Psoas muscle (tissue), 8 donors: Measurements from ENCODE around the gene SNRPD3. TPM values are rescaled to one million over a fixed set of nuclear protein-coding genes. Genes with fewer than 3 reads are reported as not detected.

Experiments used
- ATAC-seq, 4 donors: fragments of 200-7000 bp; cut with Tn5 transposase; one replicate each; pipeline ENCODE4 v1.9.1; 2020; ENCODE audit warnings: moderate library complexity in 3 of 4, mild to moderate bottlenecking in 2 of 4
- DNase-seq, 2 donors: peaks; one replicate each; pipeline ENCODE4 v3.0.0-alpha.2; 2020
- H3K27ac ChIP-seq: fragments of 200-600 bp; one replicate; pipeline ENCODE4 v1.8.0; 2022
- H3K27me3 ChIP-seq, 3 donors: fragments of 200-600 bp in 1 of 3; one replicate each; pipeline versions ENCODE4 v1.6.1 to v1.8.0; 2013 to 2022; ENCODE audit warnings: low read length in 2 of 3, mild to moderate bottlenecking in 2 of 3, moderate library complexity in 1 of 3; ENCODE audit not compliant: insufficient read depth in 3 of 3
- H3K36me3 ChIP-seq, 2 donors: fragments of 200-600 bp in 1 of 2; one replicate each; pipeline versions ENCODE4 v1.6.1 to v1.8.0; 2013 to 2022; ENCODE audit warnings: low read depth in 1 of 2, mild to moderate bottlenecking in 1 of 2, moderate library complexity in 1 of 2; ENCODE audit not compliant: insufficient read depth in 1 of 2
- H3K4me1 ChIP-seq: fragments of 200-600 bp; one replicate; pipeline ENCODE4 v1.8.0; 2022
- H3K4me3 ChIP-seq: fragments of 200-600 bp; one replicate; pipeline ENCODE4 v1.8.0; 2022; ENCODE audit warnings: mild to moderate bottlenecking
- H3K9me3 ChIP-seq: fragments of 200-600 bp; one replicate; pipeline ENCODE4 v1.8.0; 2022
- CTCF ChIP-seq: fragments of 200-600 bp; IDR thresholded peaks from one replicate; pipeline ENCODE4 v1.8.0; 2022; ENCODE audit warnings: antibody characterized with exemption
- WGBS, 3 donors: extraction: QIAGEN DNeasy Blood & Tissue Kit; methylation state at CpG; one replicate each; pipeline versions ENCODE4 v1.1.6 to v1.1.7; 2013; 5-methylcytosine and 5-hydroxymethylcytosine counted together
- intact Hi-C, 2 donors: fragments of 100-400 bp; cut with DNase I; formaldehyde crosslinking; loops; one replicate each; pipeline versions ENCODE4 v1.11.0 to v1.14.2; 2022
- polyA plus RNA-seq, 3 donors: library from polyadenylated mRNA; stranded (reverse); fragments of 200-250 nt; gene quantifications; one replicate each; pipeline ENCODE4 v1.2.3, GENCODE V29; 2013
- total RNA-seq, 4 donors: library from RNA; stranded (reverse); fragmentation: NEBNext Ultra II Directional in 2 of 4; extraction: Animal tissue kit (Norgen Biotek cat#: 25700) in 2 of 4; gene quantifications; one replicate each; pipeline versions ENCODE4 v1.2.1 to v1.2.4, GENCODE V29; 2021 to 2023
- donor health status: healthy with polysubstance abuse.
- donor health status: DM: no; HTN: no; CAD: no; lungs with moderate emphysema.
- donor health status: Bipolar disorder and iron deficiency.
- donor health status: healthy.
- donor health status: DM: yes; HTN: yes; CAD: no.
- donor health status: DM: no; HTN: no; CAD: no.
- donor health status: DM: no; HTN: no; CAD: no.
- donor health status: DM: yes; HTN: yes; CAD: no.

Gene SNRPD3
- total and polyA plus RNA-seq, 7 donors: 68.8 to 129 (median 82.7) TPM

GRCh38 chr22:24571266-24571665 lies 15.5 kb downstream of the SNRPD3 start:
- Histone ChIP-seq H3K4me3 (no peak overlapping the region), H3K4me1 (peaks cover under 1% of the 10 kb centered on the region), H3K9me3 (no peaks in the 10 kb centered on the region), H3K27ac (no peak overlapping the region), H3K27me3 (no peaks in the 10 kb centered on the region), H3K36me3 (peaks cover 8 to 70% of the 10 kb centered on the region in 2 donors)
- no peak for TF ChIP-seq CTCF
- WGBS, 3 donors: 89 to 95% (median 91%) methylated on average over 7 of the region's 7 CpGs
- intact Hi-C loops: no loop called here
- DNase-seq: no peak
- ATAC-seq: no peak

DNA sequence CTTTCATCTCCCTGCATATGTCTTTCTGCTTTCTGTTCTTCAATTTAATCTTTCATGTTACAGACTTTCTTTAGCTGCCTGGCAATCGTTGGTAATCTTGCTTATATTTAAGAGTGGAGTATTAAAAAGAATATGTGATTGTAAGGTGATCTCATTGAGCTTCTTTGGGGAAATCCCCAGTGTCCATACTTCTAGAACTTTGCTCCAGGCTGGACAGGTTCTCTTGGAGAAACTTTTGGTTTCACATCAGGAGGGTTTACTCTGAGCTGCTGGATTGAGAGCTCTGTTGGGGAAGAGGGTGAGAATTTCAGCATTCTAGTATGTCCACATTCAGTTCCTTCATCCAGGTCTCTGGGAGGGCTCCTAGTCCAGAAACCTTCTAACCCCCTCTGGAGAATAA lies 21.0 kb downstream of the SNRPD3 start:
- H3K27ac ChIP-seq: no peak overlapping the region
- no peak for ATAC-seq
- intact Hi-C loops: no loop called here
- 70 to 86% (median 71%) methylated on average over 1 of the region's 1 CpG for WGBS, 3 donors
- no peaks in the 10 kb centered on the region for H3K4me1 ChIP-seq
- no peak for DNase-seq
- H3K9me3 ChIP-seq: no peaks in the 10 kb centered on the region
- no peak overlapping the region for H3K4me3 ChIP-seq
- no peaks in the 10 kb centered on the region for H3K27me3 ChIP-seq
- peaks cover 5 to 38% of the 10 kb centered on the region in 2 donors for H3K36me3 ChIP-seq
- no peak for TF ChIP-seq CTCF

DNA sequence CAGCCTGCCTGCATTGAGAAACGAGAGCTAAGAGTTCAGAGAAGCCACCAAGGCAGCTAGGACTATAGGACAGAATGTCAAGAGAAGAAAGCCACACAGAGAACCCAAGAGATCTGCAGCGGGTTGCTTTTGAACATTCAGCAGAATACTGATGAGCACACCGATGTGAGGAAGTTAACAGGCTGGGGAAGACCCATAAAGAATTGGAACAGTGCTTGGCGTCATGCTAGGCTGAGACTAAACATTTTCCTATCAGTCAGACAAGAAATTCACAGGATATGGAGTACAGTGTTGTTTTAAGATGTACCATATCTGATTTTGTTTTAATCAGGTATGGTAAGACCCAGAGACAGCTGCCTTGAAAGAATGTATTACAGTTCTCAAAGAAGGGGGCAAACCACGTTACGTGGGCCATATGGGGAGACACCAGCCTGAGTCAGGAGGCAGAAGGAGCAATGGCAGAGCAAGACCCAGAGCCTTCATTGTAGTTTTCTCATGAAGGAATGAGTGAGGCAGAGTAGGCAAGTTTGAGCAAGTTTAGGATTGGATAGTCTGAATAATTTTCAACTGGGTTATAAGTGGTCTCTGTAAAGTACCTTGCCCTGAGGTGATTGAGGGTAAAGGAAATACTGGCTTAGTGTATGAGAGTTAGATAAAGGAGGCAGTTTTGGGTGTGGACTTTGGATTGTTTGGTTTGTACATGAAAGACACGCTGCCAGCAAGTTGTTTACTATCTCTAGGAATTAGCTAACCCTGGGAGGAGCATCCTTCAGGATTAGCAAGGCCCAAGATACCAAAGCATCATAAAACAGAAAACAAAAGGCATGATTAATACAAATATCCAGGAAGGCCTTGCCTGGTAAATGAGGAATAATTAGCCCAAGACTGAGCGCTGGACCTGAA lies 22.8 kb downstream of the SNRPD3 start:
- ATAC-seq: no peak

DNA sequence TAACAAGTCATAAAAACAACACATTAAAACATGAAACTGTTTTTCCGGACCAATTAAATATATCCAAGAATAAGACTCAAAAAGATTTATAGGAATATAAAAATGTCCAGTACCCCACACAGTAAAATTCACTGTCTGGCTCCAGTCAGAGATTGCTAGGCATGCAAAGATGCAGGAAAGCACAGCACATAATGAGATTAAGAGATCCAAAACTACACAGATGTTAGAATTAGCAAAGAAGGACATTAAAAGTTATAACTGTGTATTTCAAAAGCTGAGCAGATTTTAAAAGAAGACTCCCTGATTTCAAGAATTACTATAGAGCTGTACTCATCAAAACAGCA lies 23.4 kb downstream of the SNRPD3 start:
- no peaks in the 10 kb centered on the region for H3K4me1 ChIP-seq
- TF ChIP-seq CTCF: no peak
- intact Hi-C loops: no loop called here
- H3K4me3 ChIP-seq: no peak overlapping the region
- ATAC-seq (no peak), DNase-seq (no peak)
- no peaks in the 10 kb centered on the region for H3K9me3 ChIP-seq
- H3K27me3 ChIP-seq: no peaks in the 10 kb centered on the region
- WGBS, 3 donors: 71 to 86% (median 75%) methylated on average over 1 of the region's 1 CpG
- H3K36me3 ChIP-seq: peaks cover 0 to 14% of the 10 kb centered on the region in 2 donors
- no peak overlapping the region for H3K27ac ChIP-seq

More for the DNA sequence above, 22.8 kb downstream of the SNRPD3 start:
- no peak for DNase-seq
- Histone ChIP-seq H3K27me3 (no peaks in the 10 kb centered on the region), H3K9me3 (no peaks in the 10 kb centered on the region), H3K27ac (no peak overlapping the region), H3K4me1 (no peaks in the 10 kb centered on the region), H3K4me3 (no peak overlapping the region), H3K36me3 (peaks cover 2 to 20% of the 10 kb centered on the region in 2 donors)
- no peak for TF ChIP-seq CTCF
- 85 to 89% (median 86%) methylated on average over 8 of the region's 8 CpGs for WGBS, 3 donors
- intact Hi-C loops: no loop called here
